Measurements from ENCODE around the gene PTPRS.

PTPRS gene

DNA sequence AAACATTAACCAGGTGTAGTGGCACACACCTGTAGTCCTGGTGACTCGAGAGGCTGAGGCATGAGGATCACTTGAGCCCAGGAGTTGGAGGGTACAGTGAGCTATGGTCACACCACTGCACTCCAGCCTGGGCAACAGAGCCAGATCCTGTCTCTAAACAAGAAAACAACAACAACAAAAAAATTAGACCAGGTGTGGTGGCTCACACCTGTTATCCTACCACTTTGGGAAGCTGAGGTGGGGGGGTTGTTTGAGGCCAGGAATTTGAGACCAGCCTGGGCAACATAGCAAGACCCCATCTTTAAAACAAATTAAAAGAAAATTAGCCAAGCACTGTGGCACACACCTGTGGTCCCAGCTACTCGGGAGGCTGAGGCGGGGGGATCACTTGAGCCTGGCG is 20.8 kb upstream of the PTPRS start:
- H3K4me3 ChIP-seq (replicated peaks; ENCODE audit: low read depth, low read length): no peak overlapping the region
- TF ChIP-seq, protein P1, sequence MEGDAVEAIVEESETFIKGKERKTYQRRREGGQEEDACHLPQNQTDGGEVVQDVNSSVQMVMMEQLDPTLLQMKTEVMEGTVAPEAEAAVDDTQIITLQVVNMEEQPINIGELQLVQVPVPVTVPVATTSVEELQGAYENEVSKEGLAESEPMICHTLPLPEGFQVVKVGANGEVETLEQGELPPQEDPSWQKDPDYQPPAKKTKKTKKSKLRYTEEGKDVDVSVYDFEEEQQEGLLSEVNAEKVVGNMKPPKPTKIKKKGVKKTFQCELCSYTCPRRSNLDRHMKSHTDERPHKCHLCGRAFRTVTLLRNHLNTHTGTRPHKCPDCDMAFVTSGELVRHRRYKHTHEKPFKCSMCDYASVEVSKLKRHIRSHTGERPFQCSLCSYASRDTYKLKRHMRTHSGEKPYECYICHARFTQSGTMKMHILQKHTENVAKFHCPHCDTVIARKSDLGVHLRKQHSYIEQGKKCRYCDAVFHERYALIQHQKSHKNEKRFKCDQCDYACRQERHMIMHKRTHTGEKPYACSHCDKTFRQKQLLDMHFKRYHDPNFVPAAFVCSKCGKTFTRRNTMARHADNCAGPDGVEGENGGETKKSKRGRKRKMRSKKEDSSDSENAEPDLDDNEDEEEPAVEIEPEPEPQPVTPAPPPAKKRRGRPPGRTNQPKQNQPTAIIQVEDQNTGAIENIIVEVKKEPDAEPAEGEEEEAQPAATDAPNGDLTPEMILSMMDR (IDR thresholded peaks at IDR 0.05; ENCODE audit: low read depth, low read length, missing control alignments): no peak
- DNase-seq (ENCODE audit: extremely low read depth, low read depth): no peak

DNA sequence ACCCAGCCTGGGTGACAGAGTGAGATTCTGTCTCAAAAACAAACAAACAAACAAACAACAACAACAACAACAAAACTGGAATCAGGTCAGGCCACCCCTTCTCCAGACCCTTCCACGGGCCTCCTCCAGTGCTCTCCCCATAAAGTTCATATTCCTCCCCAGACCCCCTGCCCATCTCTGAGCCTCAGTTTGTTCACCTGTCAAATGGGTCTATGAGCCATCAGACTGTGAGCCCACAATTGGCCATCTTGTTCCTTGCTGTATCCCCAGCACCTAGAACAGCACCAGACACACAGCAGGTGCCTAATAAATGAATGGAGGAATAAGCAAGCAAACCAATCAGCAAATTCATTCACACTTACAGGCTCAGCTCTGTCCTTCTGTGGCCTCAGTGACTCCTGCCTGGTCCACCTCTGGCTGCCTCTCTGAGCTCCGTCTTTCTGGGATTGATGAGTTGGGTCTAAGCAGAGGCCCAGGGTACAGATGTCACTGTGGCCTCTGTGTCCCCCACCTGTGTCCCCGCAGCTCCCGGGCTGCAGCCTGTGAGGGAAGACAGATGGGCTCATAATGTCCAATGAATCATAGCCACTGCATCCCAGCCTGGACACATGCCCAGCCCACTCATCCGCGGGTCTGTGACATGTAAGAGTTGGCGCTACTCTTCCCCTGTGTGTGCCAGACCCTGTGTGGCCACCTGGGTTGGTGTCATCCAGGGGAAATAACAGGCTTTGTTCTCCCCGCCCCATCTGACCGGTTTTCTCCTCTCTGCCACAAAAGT is 19.6 kb upstream of the PTPRS start:
- TF ChIP-seq, protein P1 (IDR thresholded peaks at IDR 0.05; ENCODE audit: low read depth, low read length, missing control alignments): no peak
- no peak overlapping the region for H3K4me3 ChIP-seq (replicated peaks; ENCODE audit: low read depth, low read length)
- no peak for DNase-seq (ENCODE audit: extremely low read depth, low read depth)

DNA sequence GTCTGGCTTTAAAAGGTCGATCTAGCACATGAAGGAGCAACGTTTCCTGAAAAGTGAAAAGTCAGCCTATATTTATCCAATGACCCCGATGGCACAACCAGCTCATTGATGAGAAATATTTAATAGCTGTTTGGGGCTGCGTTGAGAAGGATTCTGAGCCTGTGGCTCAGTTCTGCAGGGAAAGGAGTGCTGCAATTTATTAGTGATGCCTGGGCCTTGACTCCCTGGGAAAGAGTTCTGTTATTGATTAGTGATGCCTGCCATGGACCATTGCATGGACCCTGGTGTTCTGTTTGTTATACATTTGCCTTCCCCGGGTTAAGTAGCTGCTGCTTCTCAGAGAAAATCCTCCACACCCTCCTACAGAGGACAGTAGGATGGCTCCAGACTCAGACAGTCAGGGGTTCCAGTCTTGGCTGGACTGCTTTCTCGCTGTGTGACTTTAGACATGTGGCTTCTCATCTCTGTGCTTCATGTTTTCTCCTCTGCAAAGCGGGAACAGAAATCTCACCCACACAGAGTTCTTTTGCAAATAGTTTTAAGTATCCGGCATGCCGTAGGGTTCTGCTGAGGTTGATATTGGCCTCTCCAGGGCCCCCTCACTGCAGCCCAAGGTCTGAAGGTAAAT is 17.7 kb upstream of the PTPRS start:
- H3K4me3 ChIP-seq (replicated peaks; ENCODE audit: low read depth, low read length): no peak overlapping the region
- TF ChIP-seq, protein P1 (IDR thresholded peaks at IDR 0.05; ENCODE audit: low read depth, low read length, missing control alignments): no peak
- no peak for DNase-seq (ENCODE audit: extremely low read depth, low read depth)

DNA sequence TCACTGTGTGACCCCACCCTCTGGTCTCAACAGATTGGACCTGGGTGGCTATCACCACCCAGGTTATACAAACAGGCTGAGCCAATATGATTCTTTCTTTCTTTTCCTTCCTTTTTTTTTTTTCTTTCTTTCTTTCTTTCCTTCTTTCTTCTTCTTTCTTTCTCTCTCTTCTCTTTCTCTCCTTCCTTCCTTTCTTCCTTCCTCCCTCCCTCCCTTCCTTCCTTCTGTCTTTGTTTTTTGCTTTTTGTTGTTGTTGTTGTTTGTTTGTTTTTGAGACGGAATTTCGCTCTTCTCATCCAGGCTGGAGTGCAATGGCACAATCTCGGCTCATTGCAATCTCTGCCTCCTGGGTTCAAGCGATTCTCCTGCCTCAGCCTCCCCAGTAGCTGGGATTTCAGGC is 17.0 kb upstream of the PTPRS start:
- TF ChIP-seq, protein P1 (IDR thresholded peaks at IDR 0.05; ENCODE audit: low read depth, low read length, missing control alignments): no peak
- no peak for DNase-seq (ENCODE audit: extremely low read depth, low read depth)
- no peak overlapping the region for H3K4me3 ChIP-seq (replicated peaks; ENCODE audit: low read depth, low read length)

DNA sequence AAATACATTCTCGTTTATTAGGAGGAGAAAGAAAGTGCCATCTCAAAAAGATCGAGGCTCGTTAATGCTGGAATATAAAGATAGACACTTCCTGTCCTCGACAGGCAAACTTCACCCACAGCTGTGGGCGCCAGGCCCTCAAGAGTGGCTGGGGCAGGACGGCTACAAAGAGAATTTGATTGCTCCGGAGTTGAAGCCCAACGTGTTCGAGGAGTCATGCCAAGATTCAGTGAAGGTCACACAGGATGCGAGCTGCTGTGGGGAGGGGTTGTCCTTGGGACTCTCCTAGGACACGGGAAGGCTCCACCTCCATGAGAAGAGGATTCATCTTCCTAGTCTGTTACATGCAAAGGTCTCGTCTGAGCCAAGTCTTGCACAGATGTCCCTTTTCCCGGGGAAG is 16.3 kb upstream of the PTPRS start:
- TF ChIP-seq, protein P1 (IDR thresholded peaks at IDR 0.05; ENCODE audit: low read depth, low read length, missing control alignments): no peak
- no peak overlapping the region for H3K4me3 ChIP-seq (replicated peaks; ENCODE audit: low read depth, low read length)
- no peak for DNase-seq (ENCODE audit: extremely low read depth, low read depth)

DNA sequence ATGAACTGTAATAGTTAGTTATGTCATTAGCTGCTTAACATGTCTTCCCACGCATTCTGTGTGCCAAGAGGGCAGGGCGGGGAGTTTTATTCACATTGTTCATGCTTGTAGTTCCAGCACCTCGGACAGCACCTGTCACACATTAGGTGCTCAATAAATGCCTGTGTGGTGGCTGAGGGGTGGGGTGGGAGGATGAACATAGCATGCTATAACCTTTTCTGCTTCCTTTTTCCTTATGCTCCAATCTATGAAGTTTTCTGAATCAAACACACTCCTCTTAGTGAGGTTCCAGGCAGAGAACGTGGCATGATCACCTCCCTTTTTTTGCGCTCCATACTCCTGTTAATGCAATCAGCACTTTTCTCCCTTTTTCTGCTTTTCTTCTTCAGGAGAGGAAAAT is 15.8 kb upstream of the PTPRS start:
- no peak for DNase-seq (ENCODE audit: extremely low read depth, low read depth)
- no peak overlapping the region for H3K4me3 ChIP-seq (replicated peaks; ENCODE audit: low read depth, low read length)
- TF ChIP-seq, protein P1 (IDR thresholded peaks at IDR 0.05; ENCODE audit: low read depth, low read length, missing control alignments): no peak

Measured in HFF-Myc (cell line).